Natural killer cell (primary cell): ENCODE measurements around the gene ITSN2. TPM values are rescaled to one million over a fixed set of nuclear protein-coding genes. Genes with fewer than 3 reads are reported as not detected.
"Not testable (repeated sequence)": the region's sequence is repeated elsewhere in the genome, so short reads cannot be mapped to it uniquely, and the experiment has no call there.

Experiments used
- ATAC-seq, 3 donors: fragments of 150-1000 bp in 2 of 3; fragments of 200-7000 bp in 1 of 3; cut with Tn5 transposase; 1 replicate in 1 of 3; 2 replicates in 2 of 3; pipeline ENCODE4 v1.10.0; 2021; ENCODE audit warnings: mild to moderate bottlenecking in 2 of 3, moderate library complexity in 2 of 3
- DNase-seq, 2 donors: peaks; one replicate each; pipeline versions ENCODE4 v3.0.0 to v3.0.0-alpha.2; 2013 to 2021; ENCODE audit warnings: mixed read lengths in 1 of 2
- H3K27ac ChIP-seq: one replicate; pipeline ENCODE4 v1.5.1; 2013; ENCODE audit warnings: mild to moderate bottlenecking, low read length
- H3K27me3 ChIP-seq: one replicate; pipeline ENCODE4 v1.6.1; 2013; ENCODE audit warnings: low read length; ENCODE audit not compliant: control insufficient read depth, insufficient read depth
- H3K36me3 ChIP-seq: one replicate; pipeline ENCODE4 v1.6.1; 2013; ENCODE audit warnings: low read length; ENCODE audit not compliant: control insufficient read depth, insufficient read depth
- H3K4me1 ChIP-seq: one replicate; pipeline ENCODE4 v1.6.1; 2013; ENCODE audit warnings: low read length; ENCODE audit not compliant: control insufficient read depth, insufficient read depth
- H3K4me3 ChIP-seq: one replicate; pipeline ENCODE4 v1.5.1; 2013; ENCODE audit warnings: low read length
- H3K9me3 ChIP-seq: one replicate; pipeline ENCODE4 v1.6.1; 2013; ENCODE audit warnings: low read length; ENCODE audit not compliant: control insufficient read depth, insufficient read depth
- H3K27ac Mint-ChIP-seq, 2 donors: one replicate each; pipeline ENCODE4 v1.8.0; 2022; ENCODE audit warnings: mild to moderate bottlenecking in 2 of 2, mixed read lengths in 2 of 2, moderate library complexity in 1 of 2
- H3K27me3 Mint-ChIP-seq, 2 donors: one replicate each; pipeline ENCODE4 v1.8.0; 2022; ENCODE audit warnings: low read depth in 2 of 2, mixed read lengths in 2 of 2
- H3K36me3 Mint-ChIP-seq: one replicate; pipeline ENCODE4 v1.8.0; 2022; ENCODE audit warnings: mixed read lengths
- H3K4me1 Mint-ChIP-seq, 2 donors: one replicate each; pipeline ENCODE4 v1.8.0; 2022; ENCODE audit warnings: mixed read lengths in 2 of 2
- H3K4me3 Mint-ChIP-seq: one replicate; pipeline ENCODE4 v1.8.0; 2022; ENCODE audit warnings: mild to moderate bottlenecking, moderate library complexity, mixed read lengths
- H3K9me3 Mint-ChIP-seq, 2 donors: one replicate each; pipeline ENCODE4 v1.8.0; 2022; ENCODE audit warnings: mixed read lengths in 2 of 2
- CTCF ChIP-seq: fragments of 200-600 bp; IDR thresholded peaks from one replicate; pipeline ENCODE4 v1.8.0; 2022; ENCODE audit warnings: antibody characterized with exemption
- WGBS: methylation state at CpG from one replicate; pipeline ENCODE4 v1.1.7; 2013; ENCODE audit warnings: missing lambda C conversion rate; ENCODE audit not compliant: insufficient coverage; 5-methylcytosine and 5-hydroxymethylcytosine counted together
- intact Hi-C: fragments of 100-400 bp; cut with micrococcal nuclease; formaldehyde crosslinking; loops from one replicate; pipeline ENCODE4 v1.14.2; 2022
- total RNA-seq, 4 donors: library from RNA; stranded (reverse); fragments of 120-200 nt in 1 of 4; gene quantifications; one replicate each; pipeline versions ENCODE4 v1.2.3 to v1.2.4, GENCODE V29; 2013 to 2022

ITSN2 gene
- 100 to 1,000 TPM; 101 to 118 (median 115) TPM for total RNA-seq
- 145 TPM for total RNA-seq (2013)

- Histone ChIP-seq H3K36me3 (no peaks in the 10 kb centered on the region), H3K27me3 (no peaks in the 10 kb centered on the region), H3K27ac (peak within 1 kb of the TSS; percentile 97), H3K9me3 (no peaks in the 10 kb centered on the region), H3K4me3 (peak within 1 kb of the TSS; percentile 64), H3K4me1 (peaks cover 18% of the 10 kb centered on the region)
- ATAC-seq (peak; percentile 85 to 95 (median 89)), DNase-seq (peak; percentile 83 to 92)
- no peaks in the 10 kb centered on the region for H3K27me3 Mint-ChIP-seq
- intact Hi-C loops: no loop called here
- under 1% methylated on average over 96 of the region's 96 CpGs for WGBS
- H3K4me1 Mint-ChIP-seq: peaks cover 27 to 31% of the 10 kb centered on the region in 2 donors
- no peaks in the 10 kb centered on the region for H3K36me3 Mint-ChIP-seq
- H3K4me3 Mint-ChIP-seq: peak within 1 kb of the TSS; percentile 89
- TF ChIP-seq CTCF: no peak
- H3K27ac Mint-ChIP-seq: peak within 1 kb of the TSS; percentile 87 to 93
- H3K9me3 Mint-ChIP-seq: no peaks in the 10 kb centered on the region
Measured at GRCh38 chr2:24360050-24360962, at the start of gene ITSN2. Gene ITSN2 (minus strand): TSS chr2:24360536. CDS start chr2:24328082, 32,454 bp downstream.

DNA sequence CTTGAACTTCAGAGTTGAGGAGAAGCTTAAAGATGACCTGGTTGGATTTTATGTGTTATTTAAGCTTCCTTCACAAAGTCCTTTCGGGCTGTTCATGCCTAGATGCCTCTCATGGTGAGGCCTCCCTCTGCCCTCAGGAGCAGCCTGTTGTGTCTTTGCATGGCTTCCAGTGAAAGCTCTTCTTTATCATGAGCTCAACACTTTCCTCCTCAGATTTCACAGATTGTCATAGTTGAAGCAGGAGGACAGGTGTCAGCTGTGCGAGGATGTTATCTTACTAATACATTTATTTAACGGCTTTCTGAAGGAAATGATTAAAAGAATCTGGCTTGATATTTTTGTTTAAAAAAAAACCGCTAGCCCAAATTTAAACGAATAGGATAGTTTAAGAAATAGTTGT is 48.8 kb upstream of the ITSN2 start:
- no peaks in the 10 kb centered on the region for H3K36me3 ChIP-seq
- H3K4me1 ChIP-seq: no peaks in the 10 kb centered on the region
- H3K9me3 ChIP-seq: no peaks in the 10 kb centered on the region
- Mint-ChIP-seq H3K27me3 (peaks cover 4 to 5% of the 10 kb centered on the region in 2 donors), H3K36me3 (no peaks in the 10 kb centered on the region), H3K27ac (no peak overlapping the region), H3K4me3 (no peak overlapping the region), H3K9me3 (no peaks in the 10 kb centered on the region), H3K4me1 (no peaks in the 10 kb centered on the region)
- DNase-seq (no peak), ATAC-seq (no peak)
- H3K27me3 ChIP-seq: no peaks in the 10 kb centered on the region
- H3K4me3 ChIP-seq: no peak overlapping the region
- TF ChIP-seq CTCF: no peak
- intact Hi-C loops: no loop called here
- no peak overlapping the region for H3K27ac ChIP-seq
- WGBS: 92% methylated on average over 3 of the region's 5 CpGs

DNA sequence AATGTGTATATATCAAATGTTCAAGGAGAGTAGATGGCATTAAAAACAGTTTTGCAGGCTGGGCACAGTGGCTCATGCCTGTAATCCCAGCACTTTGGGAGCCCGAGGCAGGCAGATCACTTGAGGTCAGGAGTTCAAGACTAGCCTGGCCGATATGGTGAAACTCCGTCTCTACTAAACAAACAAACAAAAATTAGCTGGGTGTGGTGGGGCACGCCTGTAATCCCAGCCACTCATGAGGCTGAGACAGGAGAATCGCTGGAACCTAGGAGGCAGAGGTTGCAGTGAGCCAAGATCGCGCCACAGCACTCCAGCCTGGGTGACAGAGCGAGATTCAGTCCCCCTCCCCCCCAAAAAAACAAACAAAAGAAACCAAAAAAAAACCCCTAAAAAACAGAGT is 48.4 kb upstream of the ITSN2 start:
- H3K4me3 ChIP-seq, intact Hi-C loops, H3K9me3 ChIP-seq, ATAC-seq, H3K4me3 Mint-ChIP-seq, H3K4me1 ChIP-seq, H3K27me3 Mint-ChIP-seq, H3K36me3 Mint-ChIP-seq, H3K27ac Mint-ChIP-seq, H3K4me1 Mint-ChIP-seq, H3K27ac ChIP-seq, H3K36me3 ChIP-seq, H3K27me3 ChIP-seq, DNase-seq, H3K9me3 Mint-ChIP-seq: not testable (repeated sequence)
- WGBS: 78% methylated on average over 8 of the region's 8 CpGs

- ATAC-seq (no peak), DNase-seq (no peak)
- Histone ChIP-seq H3K27ac (no peak overlapping the region), H3K27me3 (no peaks in the 10 kb centered on the region), H3K4me1 (no peaks in the 10 kb centered on the region), H3K4me3 (no peak overlapping the region), H3K9me3 (no peaks in the 10 kb centered on the region), H3K36me3 (no peaks in the 10 kb centered on the region)
- H3K4me3 Mint-ChIP-seq: no peak overlapping the region
- 89% methylated on average over 7 of the region's 7 CpGs for WGBS
- no peak overlapping the region for H3K27ac Mint-ChIP-seq
- H3K27me3 Mint-ChIP-seq: peaks cover 19 to 23% of the 10 kb centered on the region in 2 donors
- TF ChIP-seq CTCF: no peak
- no peaks in the 10 kb centered on the region for H3K4me1 Mint-ChIP-seq
- no peaks in the 10 kb centered on the region for H3K9me3 Mint-ChIP-seq
- H3K36me3 Mint-ChIP-seq: no peaks in the 10 kb centered on the region
- intact Hi-C loops: no loop called here
Measured at GRCh38 chr2:24404491-24404921, 44.2 kb upstream of the ITSN2 start.
